Activated CD4-positive, alpha-beta T cell treated with anti-CD3 and anti-CD28 coated beads, Interleukin-2, Interleukin-6, amounts not matched to agents 100 ng/mL and 50 ng/mL, durations not matched to agents 16 hours and 8 hours (primary cell): Measurements from ENCODE around the gene FTL.

Experiments used
- DNase-seq: peaks from one replicate; pipeline ENCODE4 v3.0.0-alpha.2; 2020

Gene FTL

DNA sequence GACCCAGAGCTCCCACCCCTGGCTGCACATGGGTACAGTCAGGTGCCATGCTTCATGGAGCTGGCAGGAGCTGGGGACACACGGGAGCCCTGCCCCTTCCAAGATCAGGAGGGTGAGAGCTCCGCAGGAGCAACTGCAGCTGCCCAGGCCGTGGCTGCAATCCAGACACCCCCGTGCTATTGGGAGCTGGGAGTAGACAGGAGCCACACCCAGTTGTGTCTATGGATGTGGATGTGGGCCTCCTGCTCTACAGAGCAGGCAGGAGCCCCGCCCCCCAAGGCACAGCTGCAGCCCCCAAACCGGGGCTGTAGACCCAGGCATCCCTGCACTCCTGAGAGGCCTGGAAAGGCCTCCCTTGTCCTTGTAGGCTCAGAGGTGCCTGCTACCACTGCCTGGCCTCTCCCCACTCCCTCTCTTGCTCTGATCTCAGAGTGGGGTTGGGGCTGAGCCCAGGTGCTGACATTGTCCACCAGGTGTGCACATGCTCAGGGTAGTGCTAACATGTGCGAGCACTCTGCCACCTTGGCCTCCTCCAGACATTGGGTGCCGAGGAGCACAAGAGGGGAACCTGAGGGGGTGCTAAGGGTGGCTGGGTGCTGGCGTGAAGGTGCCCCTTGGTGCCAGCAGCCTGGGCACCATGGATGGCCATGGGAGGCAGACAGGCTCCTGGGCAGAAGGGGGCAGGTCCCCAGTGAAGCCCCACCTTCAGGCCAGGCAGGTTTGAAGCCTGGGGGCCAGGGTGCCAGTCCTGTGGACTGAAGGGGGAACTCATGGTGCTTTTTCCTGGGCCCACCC lies 18.4 kb upstream of the FTL start:
- DNase-seq: no peak

DNA sequence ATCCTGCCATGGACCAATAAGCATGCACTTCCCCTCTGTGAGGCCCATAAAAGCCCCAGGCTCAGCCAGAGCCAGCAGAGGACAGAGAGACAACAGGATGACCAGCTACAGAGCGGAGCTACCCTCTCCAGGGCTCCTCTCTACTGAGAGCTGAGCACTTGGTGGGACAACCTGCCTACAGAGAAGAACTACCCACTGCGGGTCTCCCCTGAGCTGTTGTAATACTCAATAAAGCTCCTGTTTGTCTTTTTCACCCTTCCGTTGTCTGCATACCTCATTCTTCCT lies 17.9 kb upstream of the FTL start:
- DNase-seq: no peak

DNA sequence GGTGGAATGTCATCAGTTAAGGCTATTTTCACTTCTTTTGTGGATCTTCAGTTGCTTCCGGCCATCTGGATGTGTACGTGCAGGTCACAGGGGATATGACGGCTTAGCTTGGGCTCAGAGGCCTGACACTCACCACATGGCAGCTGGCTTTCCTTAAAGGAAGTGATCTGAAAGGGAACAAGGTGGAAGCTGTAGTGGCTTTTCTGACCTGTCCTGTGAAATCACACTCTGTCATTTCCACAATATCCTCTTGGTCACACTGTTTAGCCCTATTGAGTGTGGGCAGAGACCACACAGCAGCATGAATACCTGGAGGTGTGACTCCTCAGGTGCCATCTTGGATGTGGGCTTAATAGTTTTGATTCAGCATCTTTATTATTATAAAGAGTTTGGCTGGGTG lies 14.9 kb upstream of the FTL start:
- no peak for DNase-seq

DNA sequence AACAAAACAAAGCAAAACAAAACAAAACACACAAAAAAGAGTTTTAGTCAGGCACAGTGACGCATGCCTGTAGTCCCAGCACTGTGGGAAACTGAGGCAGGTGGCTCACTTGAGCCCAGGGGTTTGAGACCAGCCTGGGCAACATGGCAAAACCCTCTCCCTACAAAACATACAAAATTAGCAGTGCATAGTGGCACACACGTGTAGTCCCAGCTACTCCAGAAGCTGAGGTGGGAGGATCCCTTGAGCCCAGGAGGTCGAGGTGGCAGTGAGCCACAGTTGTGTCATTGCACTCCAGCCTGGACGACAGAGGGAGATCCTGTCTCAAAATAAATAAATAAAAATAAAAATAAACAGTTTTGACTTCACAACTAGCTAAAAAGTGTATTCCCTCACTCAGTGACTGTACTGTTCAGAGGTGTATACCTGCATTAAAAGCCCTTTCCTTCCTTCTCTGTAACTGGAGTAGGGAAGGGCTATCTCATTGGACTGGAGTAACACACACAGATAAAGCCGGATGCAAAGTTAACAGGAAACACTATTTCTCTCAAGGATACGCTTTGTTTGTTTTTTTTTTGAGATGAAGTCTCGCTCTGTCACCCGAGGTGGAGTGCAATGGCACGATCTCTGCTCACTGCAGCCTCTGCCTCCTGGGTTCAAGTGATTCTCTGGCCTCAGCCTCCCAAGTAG lies 14.1 kb upstream of the FTL start:
- DNase-seq: no peak

DNA sequence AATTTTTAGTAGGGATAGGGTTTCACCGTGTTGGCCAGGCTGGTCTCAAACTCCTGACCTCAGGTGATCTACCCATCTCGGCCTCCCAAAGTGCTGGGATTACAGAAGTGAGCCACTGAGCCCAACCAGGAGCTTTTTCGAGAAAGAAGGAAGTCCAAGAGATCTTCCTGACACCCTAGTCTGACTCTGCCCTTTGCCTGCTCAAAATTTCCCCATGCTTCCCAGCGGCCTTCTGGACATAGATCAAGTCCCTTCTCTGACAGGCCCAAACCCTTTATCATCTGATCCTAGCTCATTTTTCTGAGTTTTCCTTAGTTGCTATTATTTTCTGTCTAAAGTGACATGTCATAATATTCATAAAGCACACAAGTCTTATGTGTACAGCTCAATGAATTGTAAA lies 12.0 kb upstream of the FTL start:
- DNase-seq: no peak

DNA sequence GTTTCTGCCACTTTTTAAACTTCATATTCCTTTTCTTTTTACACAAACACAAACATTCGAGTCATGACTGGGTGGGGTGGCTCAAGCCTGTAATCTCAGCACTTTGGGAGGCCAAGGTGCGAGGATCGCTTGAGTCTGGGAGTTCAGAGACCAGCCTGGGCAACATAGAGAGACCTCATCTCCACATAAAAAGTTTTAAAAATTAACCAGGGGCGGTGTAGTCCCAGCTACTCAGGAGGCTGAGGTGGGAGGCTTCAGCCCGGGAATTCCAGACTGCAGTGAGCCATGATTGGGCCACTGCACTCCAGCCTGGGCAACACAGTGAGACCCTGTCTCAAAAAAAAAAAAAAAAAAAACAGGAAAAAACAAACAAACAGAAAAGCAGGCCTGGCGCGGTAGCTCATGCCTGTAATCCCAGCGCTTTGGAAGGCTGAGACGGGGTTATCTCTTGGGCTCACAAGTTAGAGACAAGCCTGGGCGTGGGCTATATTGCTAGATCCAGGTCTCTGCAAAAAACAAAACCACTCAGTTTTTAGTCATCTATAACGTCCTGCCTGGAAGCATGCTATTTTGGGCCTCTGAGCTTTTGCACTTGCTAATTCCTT lies 11.0 kb upstream of the FTL start:
- no peak for DNase-seq

DNA sequence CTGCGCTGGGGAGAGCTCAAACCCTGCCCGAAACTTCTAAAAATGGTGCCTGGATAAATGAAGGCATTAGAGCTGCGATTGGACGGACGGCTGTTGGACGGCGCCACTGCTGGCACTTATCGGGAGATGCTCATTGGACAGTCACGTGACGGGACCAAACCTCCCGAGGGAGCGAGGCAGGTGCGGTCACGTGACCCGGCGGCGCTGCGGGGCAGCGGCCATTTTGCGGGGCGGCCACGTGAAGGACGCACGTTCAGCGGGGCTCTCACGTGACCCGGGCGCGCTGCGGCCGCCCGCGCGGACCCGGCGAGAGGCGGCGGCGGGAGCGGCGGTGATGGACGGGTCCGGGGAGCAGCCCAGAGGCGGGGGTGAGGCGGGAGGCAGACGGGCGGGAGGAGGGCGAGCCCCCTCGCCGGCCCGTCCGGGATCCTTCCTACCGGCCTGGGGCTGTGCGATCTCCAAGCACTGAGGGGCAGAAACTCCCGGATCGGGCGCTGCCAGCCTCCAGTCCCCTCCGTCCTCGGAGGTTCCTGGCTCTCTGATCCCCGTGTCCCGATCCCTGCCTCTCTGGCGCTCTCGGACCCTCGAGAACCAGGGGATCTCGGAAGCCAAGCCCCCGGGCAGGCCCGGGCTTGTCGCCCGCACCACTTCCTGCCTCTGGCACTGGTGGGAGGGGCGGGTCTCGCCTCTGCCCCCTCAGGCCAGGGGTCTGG lies 10.4 kb upstream of the FTL start, which contains the start of gene BAX:
Gene BAX, plus strand, starts transcription at position 281 of the 713 bp plus-strand sequence. Its CDS starts 54 bp downstream, at position 335.
- peak; percentile 98 for DNase-seq

DNA sequence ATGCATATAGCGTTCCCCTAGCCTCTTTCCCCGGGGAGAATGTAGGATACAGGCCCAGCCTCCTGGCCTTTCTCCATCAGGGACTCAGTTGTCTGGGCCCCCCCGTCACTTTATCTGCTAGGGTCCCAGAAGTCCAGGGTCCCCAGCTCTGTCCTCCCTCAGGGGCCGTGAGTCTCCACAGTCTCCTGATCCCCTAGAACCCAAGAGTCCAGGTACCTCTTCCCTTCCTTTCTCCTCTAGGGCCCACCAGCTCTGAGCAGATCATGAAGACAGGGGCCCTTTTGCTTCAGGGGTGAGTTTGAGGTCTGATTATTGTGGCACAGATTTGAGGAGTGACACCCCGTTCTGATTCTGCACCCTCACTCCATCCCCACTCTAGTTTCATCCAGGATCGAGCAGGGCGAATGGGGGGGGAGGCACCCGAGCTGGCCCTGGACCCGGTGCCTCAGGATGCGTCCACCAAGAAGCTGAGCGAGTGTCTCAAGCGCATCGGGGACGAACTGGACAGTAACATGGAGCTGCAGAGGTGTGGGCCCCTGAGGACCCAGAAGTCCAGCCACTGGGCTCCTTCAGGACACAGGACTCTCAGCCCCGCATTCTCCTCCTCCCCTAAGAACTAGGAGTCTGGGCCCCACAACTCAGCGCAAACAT lies 9.7 kb upstream of the FTL start:
- no peak for DNase-seq

DNA sequence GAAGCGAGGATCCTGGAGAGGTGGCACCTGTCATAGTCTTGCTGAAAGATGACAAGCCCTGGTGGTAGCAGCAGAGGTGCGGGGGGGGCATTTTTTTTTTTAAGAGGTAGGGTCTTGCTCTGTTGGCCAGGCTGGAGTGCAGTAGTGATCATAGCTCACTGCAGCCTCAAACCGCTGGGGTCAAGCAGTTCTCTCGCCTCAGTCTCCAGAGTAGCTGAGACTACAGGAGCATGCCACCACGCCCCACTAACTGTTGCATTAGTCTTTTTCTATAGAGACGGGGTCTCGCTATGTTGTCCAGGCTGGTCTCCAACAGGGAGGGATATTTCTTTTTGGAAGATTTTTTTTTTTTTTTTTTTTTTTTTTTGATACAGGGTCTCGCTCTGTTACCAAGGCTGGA lies 7.1 kb upstream of the FTL start:
- no peak for DNase-seq

DNA sequence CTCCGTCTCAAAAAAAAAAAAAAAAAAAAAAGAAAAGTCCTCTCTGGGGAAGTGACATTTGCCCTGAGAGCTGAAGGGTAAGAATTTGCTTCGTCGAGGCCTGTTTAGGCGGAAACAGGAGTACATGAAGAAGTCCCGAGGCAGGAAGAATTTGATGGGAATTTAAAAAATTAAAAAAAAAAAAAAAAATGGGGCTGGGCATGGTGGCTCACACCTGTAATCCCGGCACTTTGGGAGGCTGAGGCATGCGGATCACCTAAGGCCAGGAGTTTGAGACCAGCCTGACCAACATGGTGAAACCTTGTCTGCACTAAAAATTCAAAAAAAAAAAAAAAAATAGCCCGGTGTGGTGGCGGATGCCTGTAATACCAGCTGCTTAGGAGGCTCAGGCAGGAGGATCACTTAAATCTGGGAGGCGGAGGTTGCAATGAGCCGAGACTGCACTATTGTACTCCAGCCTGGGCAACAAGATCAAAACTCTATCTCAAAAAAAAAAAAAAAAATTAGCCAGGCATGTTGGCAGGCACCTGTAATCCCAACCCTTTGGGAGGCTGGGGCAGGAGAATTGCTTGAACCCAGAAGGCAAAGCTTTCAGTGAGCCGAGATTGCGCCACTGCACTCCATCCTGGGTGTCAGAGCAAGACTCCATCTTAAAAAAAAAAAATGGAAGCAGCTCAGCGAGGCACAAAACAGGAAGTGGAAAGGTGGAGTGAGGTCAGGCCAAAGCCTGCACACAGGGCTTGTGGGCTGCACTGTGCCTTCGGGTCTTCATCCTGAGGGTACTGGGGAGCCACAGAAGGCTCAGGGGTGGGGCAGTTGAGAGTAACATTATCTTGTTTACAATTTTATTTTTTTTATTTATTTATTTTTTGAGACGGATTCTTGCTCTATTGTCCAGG lies 5.5 kb upstream of the FTL start:
- DNase-seq: no peak

DNA sequence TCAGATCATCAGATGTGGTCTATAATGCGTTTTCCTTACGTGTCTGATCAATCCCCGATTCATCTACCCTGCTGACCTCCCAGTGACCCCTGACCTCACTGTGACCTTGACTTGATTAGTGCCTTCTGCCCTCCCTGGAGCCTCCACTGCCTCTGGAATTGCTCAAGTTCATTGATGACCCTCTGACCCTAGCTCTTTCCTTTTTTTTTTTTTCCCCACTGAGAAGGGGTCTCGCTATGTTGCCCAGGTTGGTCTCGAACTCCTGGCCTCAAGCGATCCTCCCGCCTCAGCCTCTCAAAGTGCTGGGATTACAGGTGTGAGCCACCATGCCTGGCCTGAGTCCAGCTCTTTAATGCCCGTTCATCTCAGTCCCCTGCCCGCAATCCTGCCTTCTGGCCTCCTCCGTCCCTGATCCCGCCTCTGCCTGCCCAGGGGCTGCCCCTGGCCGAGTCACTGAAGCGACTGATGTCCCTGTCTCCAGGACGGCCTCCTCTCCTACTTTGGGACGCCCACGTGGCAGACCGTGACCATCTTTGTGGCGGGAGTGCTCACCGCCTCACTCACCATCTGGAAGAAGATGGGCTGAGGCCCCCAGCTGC lies 4.0 kb upstream of the FTL start:
- no peak for DNase-seq

DNA sequence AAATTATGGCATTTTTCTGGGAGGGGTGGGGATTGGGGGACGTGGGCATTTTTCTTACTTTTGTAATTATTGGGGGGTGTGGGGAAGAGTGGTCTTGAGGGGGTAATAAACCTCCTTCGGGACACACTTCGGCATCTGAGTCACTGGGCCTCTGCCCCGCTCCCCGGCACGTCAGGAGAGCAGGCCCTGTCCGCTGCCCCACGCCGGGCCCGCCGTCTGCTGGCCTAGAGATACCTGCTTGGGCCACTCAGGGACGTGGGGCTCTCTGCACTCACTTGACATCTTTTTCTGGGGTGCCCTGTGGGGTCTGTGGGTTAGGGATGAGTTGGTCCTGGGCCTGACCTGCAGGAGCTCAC lies 3.5 kb upstream of the FTL start:
- no peak for DNase-seq

DNA sequence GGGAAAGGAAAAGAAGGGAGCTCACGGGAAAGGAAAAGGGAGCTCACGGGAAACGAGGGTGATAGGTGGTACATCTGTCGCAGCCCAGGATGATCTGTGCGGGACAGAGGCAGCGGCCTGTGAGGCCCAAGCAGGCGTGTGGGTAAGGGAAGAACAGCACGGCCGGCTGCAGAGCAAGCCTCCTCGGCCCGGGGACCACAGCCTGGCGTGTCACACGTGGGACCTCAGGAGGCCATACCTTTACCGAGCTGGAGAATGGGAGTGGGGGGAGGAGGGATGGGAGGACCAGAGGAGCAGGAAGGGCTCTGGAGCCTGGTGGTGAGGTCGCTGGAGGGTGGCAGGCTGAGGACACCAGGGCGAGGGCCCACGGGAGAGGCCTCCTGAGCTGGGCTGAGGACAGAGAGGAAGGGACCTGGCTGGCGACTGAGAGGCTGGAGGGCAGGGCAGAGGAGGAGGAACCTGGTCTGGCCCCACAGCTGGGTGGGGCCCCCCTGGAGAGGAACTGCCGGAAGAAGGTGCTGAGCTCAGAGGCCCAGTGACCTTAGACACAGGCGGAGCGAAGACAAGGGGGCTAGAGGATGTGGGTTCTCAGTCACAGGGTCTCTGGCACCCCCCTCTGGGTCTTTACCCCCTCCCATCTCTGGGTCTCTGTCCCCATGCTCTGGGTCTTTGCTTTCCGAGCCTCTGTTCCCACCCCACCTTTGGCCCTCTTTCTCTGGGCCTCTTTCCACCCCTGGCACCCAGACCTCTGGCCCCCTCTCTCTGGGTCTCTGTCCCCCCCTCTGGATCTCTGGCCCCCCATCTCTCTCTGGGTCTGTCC lies 2.9 kb upstream of the FTL start:
- DNase-seq: peak; percentile 61

DNA sequence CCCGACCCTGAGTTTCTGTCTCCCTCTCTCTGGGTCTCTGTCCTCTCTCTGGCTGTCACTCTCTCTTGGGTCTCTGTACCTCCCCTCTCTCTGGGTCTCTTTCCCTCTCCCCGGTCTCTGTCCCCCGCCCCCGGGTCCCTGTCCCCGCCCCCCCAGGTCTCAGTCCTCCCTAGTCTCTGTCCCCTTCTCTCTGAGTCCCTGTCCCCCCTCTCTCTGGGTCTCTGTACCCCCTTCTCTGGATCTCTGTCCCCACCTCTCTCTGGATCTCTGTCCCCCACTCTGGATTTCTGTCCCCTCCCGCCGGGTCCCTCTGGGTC lies 2.3 kb upstream of the FTL start:
- no peak for DNase-seq

DNA sequence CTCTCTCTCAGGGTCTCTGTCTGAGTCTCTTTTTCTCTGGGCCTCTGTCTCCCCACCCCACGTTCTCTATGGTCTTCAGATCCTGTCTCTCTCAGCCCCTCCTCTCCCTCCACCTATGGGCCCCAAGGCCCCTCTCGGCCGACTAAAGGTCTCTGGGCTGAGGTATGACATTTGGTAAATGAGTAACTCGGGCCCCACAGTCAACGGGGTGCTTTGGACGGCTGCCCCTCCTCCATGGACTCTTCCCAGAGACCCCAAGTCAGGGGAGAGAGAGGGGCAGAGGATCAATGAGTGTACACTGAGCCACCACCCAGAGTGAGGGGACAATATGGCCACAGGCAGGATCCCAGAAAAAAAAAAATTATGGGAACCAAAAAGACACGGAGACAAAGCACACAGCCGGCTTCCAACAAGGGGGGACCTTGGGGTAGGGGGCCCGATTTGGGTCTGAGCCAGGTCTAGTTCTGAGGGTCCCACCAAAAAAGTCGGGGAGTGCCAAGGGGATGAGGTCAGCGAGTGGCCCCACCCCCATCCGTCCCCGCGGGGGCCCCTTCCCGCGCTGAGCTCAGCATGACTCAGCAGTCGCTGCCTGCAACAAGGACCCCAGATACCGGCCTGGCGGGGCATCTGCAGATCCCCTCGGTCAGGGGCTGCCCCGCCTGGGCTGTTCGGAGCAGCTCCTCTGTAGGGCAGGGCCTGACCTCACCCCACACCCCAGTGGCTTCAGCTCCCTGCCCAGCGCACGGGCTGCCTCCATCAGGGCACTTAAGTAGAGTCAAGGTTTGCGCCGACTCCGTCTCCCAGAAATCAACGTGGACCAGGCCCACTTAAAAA lies 1.5 kb upstream of the FTL start:
- peak; percentile 85 for DNase-seq

DNA sequence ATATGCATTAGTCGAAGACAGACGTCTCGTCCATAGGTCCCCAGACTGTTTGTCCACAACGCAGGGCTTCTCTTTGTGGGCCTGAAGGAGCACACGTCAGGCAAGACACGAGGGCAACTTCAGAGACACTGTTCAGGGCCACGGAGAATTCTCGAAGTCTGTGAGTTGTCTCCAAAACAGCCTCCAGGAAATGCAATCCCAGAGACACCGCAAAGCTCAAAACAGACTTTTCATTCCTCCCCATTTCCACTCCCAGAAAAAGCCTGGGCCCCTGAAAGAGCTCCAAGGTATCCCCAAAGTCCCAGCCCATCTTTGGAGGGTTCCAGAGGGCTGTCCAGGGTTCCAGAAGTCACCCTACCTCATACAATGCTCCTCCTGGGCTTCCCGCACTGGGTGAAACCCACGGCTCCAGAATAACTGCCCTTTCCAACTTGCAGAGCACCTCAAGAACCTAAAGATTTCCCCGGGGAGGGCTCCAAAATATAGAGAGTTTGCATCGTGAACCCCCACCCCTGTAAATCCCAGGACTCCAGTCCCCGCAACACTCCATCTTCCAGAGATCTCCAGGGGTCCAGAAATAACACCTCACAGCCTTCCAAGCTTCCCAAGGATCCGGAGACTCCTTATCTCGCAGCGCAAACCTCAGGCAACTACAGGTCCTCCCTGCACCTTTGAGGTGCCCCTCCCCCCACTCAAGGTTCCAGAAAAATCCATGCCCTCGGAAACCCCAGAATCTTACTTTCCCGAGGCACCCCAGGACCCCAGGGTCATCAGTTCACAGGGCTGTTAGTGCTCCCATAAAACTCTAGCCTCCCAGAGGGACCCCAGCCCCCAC lies 687 bp upstream of the FTL start:
- peak; percentile 39 for DNase-seq

DNA sequence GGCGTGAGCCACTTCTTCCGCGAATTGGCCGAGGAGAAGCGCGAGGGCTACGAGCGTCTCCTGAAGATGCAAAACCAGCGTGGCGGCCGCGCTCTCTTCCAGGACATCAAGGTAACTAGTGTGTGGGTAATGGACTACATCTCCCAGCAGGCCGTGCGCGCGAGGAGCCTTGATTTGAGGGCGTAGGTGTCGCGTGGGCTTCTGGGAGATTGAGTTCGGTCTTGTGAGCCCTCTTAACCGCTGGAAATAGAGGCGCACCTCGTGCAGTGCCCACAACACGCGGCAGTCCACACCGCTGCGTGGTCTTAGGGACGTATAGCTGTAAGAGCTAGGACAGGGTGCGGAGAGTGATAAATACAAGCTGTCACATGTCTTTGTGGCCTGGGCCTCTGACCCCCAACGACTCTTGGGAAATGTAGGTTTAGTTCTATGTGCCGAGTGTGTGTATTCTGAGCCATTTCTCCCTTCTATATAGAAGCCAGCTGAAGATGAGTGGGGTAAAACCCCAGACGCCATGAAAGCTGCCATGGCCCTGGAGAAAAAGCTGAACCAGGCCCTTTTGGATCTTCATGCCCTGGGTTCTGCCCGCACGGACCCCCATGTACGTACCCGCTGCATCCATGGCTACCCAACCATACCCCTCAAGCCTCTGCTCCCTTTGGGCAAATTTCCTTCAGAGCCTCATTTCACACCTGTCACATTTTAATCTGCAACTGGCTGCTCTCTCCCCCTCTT lies 864 bp downstream of the FTL start:
- DNase-seq: peak; percentile 90
